Activated CD4-positive, alpha-beta T cell treated with anti-CD3 and anti-CD28 coated beads, Interleukin-2, amount 10 ng/mL, durations not matched to agents 7 days and 5 days (primary cell): ENCODE results near the gene RABGAP1. TPM values are rescaled to one million over a fixed set of nuclear protein-coding genes. Genes with fewer than 3 reads are reported as not detected.

Experiments used
- CTCF ChIA-PET: fragments of 350-600 bp; sonication (Branson Sonifier 250); formaldehyde crosslinking; loops from one replicate; lab custom pipeline; 2021; ENCODE audit warnings: antibody characterized with exemption; lab: Charles Lee
- POLR2A ChIA-PET: fragments of 350-600 bp; sonication (Branson Sonifier 250); formaldehyde crosslinking; loops from one replicate; lab custom pipeline; 2021; ENCODE audit warnings: antibody characterized with exemption; lab: Charles Lee
- DNase-seq: peaks from one replicate; pipeline ENCODE4 v3.0.0-alpha.2; 2020
- H3K27ac Mint-ChIP-seq: one replicate; pipeline ENCODE4 v1.8.0; 2021; ENCODE audit warnings: mild to moderate bottlenecking, moderate library complexity, mixed read lengths
- H3K27me3 Mint-ChIP-seq: one replicate; pipeline ENCODE4 v1.8.0; 2021; ENCODE audit warnings: mixed read lengths
- H3K36me3 Mint-ChIP-seq: one replicate; pipeline ENCODE4 v1.8.0; 2021; ENCODE audit warnings: low read depth, mixed read lengths
- H3K4me1 Mint-ChIP-seq: one replicate; pipeline ENCODE4 v1.8.0; 2021; ENCODE audit warnings: mixed read lengths
- H3K4me3 Mint-ChIP-seq: one replicate; pipeline ENCODE4 v1.8.0; 2021; ENCODE audit warnings: mild to moderate bottlenecking, moderate library complexity, mixed read lengths
- H3K9me3 Mint-ChIP-seq: one replicate; pipeline ENCODE4 v1.8.0; 2021; ENCODE audit warnings: mixed read lengths
- total RNA-seq, 2 experiments: library from RNA; stranded (reverse); gene quantifications; one replicate each; pipeline ENCODE4 v1.2.3, GENCODE V29; 2021

Gene RABGAP1
- total RNA-seq, 2 experiments from 2014 or later: 28.4 to 32.9 TPM

- ChIA-PET POLR2A (interaction anchor here (0.8 kb wide), 1 partner anchor 17 kb away, joined by 3 read pairs; the partner anchor contains the start of gene ZBTB6), CTCF (interaction anchor here (0.8 to 1.5 kb wide), 5 partner anchors 11 to 26 kb away, joined by 3 to 7 read pairs (median 3); partner anchors contain the start of genes RABGAP1 and RC3H2)
These were observed 10.9 kb upstream of the RABGAP1 start for GRCh38 chr9:122929796-122930354.

GRCh38 chr9:122930541-122931225 is 10.1 kb upstream of the RABGAP1 start:
- POLR2A ChIA-PET: no interaction called here
- Mint-ChIP-seq H3K27ac (no peak overlapping the region), H3K36me3 (peaks cover 11% of the 10 kb centered on the region), H3K4me3 (no peak overlapping the region), H3K4me1 (peaks cover 17% of the 10 kb centered on the region), H3K9me3 (no peaks in the 10 kb centered on the region), H3K27me3 (no peaks in the 10 kb centered on the region)
- CTCF ChIA-PET: interaction anchor here (0.8 to 1.8 kb wide), 6 partner anchors 14 to 102 kb away, joined by 3 to 7 read pairs (median 4); partner anchors contain the start of genes PDCL, RC3H2 and ZBTB6
- DNase-seq: no peak

More at GRCh38 chr9:122929796-122930354, 10.9 kb upstream of the RABGAP1 start:
- DNase-seq: no peak
- peaks cover 8% of the 10 kb centered on the region for H3K36me3 Mint-ChIP-seq
- no peaks in the 10 kb centered on the region for H3K27me3 Mint-ChIP-seq
- no peaks in the 10 kb centered on the region for H3K9me3 Mint-ChIP-seq
- H3K4me3 Mint-ChIP-seq: no peak overlapping the region
- H3K4me1 Mint-ChIP-seq: peaks cover 15% of the 10 kb centered on the region
- H3K27ac Mint-ChIP-seq: no peak overlapping the region

- ChIA-PET POLR2A (interaction anchor here (0.6 to 0.7 kb wide), 4 partner anchors 9 to 115 kb away, joined by 3 to 9 read pairs (median 4); partner anchors contain the start of gene RABGAP1), CTCF (interaction anchor here (1.4 to 1.8 kb wide), 5 partner anchors 9 to 103 kb away, joined by 3 to 8 read pairs (median 5); partner anchors contain the start of genes PDCL, RABGAP1 and ZBTB6)
- Mint-ChIP-seq H3K27ac (peak within 1 kb of the TSS; percentile 94), H3K36me3 (peaks cover 12% of the 10 kb centered on the region), H3K9me3 (no peaks in the 10 kb centered on the region), H3K27me3 (no peaks in the 10 kb centered on the region), H3K4me1 (peaks cover 17% of the 10 kb centered on the region), H3K4me3 (no peak within 1 kb of the TSS)
- peak; percentile 89 for DNase-seq
These were observed 9.3 kb upstream of the RABGAP1 start, which contains the start of gene ZBTB26 for GRCh38 chr9:122931226-122932121. ZBTB26 (minus strand) TSS chr9:122931512; CDS start chr9:122919934, 11,578 bp downstream.

- peaks cover 28% of the 10 kb centered on the region for H3K4me1 Mint-ChIP-seq
- ChIA-PET POLR2A (no interaction called here), CTCF (no interaction called here)
- no peak overlapping the region for H3K4me3 Mint-ChIP-seq
- H3K27ac Mint-ChIP-seq: no peak overlapping the region
- no peaks in the 10 kb centered on the region for H3K27me3 Mint-ChIP-seq
- peaks cover 23% of the 10 kb centered on the region for H3K36me3 Mint-ChIP-seq
- H3K9me3 Mint-ChIP-seq: no peaks in the 10 kb centered on the region
- DNase-seq: no peak
These were observed 4.4 kb upstream of the RABGAP1 start for GRCh38 chr9:122936464-122936863.

GRCh38 chr9:122936883-122937282 is 3.9 kb upstream of the RABGAP1 start:
- H3K27ac Mint-ChIP-seq: no peak overlapping the region
- DNase-seq: no peak
- ChIA-PET POLR2A (no interaction called here), CTCF (no interaction called here)
- H3K4me3 Mint-ChIP-seq: no peak overlapping the region
- peaks cover 31% of the 10 kb centered on the region for H3K4me1 Mint-ChIP-seq
- H3K36me3 Mint-ChIP-seq: peaks cover 20% of the 10 kb centered on the region
- H3K27me3 Mint-ChIP-seq: no peaks in the 10 kb centered on the region
- no peaks in the 10 kb centered on the region for H3K9me3 Mint-ChIP-seq

GRCh38 chr9:122939601-122940000 is 1.2 kb upstream of the RABGAP1 start:
- Mint-ChIP-seq H3K4me3 (peak overlapping the region; percentile 30), H3K36me3 (peaks cover 15% of the 10 kb centered on the region), H3K27me3 (no peaks in the 10 kb centered on the region), H3K4me1 (peaks cover 33% of the 10 kb centered on the region), H3K9me3 (no peaks in the 10 kb centered on the region), H3K27ac (peak overlapping the region; percentile 66)
- CTCF ChIA-PET: no interaction called here
- POLR2A ChIA-PET: interaction anchor here (1.8 kb wide), 1 partner anchor 27 kb away, joined by 6 read pairs; the partner anchor contains the start of gene ZBTB6
- DNase-seq: no peak

- H3K27me3 Mint-ChIP-seq: no peaks in the 10 kb centered on the region
- peak overlapping the region; percentile 85 for H3K4me3 Mint-ChIP-seq
- H3K4me1 Mint-ChIP-seq: peaks cover 35% of the 10 kb centered on the region
- no peak for DNase-seq
- POLR2A ChIA-PET: interaction anchor here (0.6 to 1.8 kb wide), 5 partner anchors 27 to 43 kb away, joined by 3 to 6 read pairs (median 4); partner anchors contain the start of genes RC3H2 and ZBTB6
- CTCF ChIA-PET: interaction anchor here (0.8 to 1.3 kb wide), 5 partner anchors 8 to 49 kb away, joined by 3 to 8 read pairs (median 3); partner anchors contain the start of gene ZBTB26
- peak overlapping the region; percentile 83 for H3K27ac Mint-ChIP-seq
- H3K36me3 Mint-ChIP-seq: peaks cover 16% of the 10 kb centered on the region
- H3K9me3 Mint-ChIP-seq: no peaks in the 10 kb centered on the region
These were observed 419 bp upstream of the RABGAP1 start for GRCh38 chr9:122940454-122940748.

GRCh38 chr9:122941582-122942234 is 888 bp downstream of the RABGAP1 start:
- Mint-ChIP-seq H3K4me1 (peaks cover 42% of the 10 kb centered on the region), H3K4me3 (peak overlapping the region; percentile 85), H3K27me3 (no peaks in the 10 kb centered on the region), H3K27ac (peak overlapping the region; percentile 93), H3K36me3 (peaks cover 12% of the 10 kb centered on the region), H3K9me3 (no peaks in the 10 kb centered on the region)
- no peak for DNase-seq
- ChIA-PET CTCF (interaction anchor here (1.0 to 1.1 kb wide), 2 partner anchors 10 to 47 kb away, joined by 3 to 4 read pairs; no protein-coding TSS in a partner anchor), POLR2A (interaction anchor here (0.6 to 1.8 kb wide), 3 partner anchors 29 to 625 kb away, joined by 3 to 6 read pairs (median 5); partner anchors contain the start of genes RC3H2 and ZBTB6)

GRCh38 chr9:122944960-122945888 is 4.4 kb downstream of the RABGAP1 start:
- H3K27me3 Mint-ChIP-seq: no peaks in the 10 kb centered on the region
- no peak for DNase-seq
- ChIA-PET POLR2A (no interaction called here), CTCF (interaction anchor here (0.6 kb wide), 1 partner anchor 8 kb away, joined by 3 read pairs; no protein-coding TSS in a partner anchor)
- no peaks in the 10 kb centered on the region for H3K9me3 Mint-ChIP-seq
- H3K36me3 Mint-ChIP-seq: peaks cover 11% of the 10 kb centered on the region
- peaks cover 57% of the 10 kb centered on the region for H3K4me1 Mint-ChIP-seq
- no peak overlapping the region for H3K4me3 Mint-ChIP-seq
- H3K27ac Mint-ChIP-seq: peak overlapping the region; percentile 1

- H3K36me3 Mint-ChIP-seq: peaks cover 11% of the 10 kb centered on the region
- H3K4me3 Mint-ChIP-seq: no peak overlapping the region
- no peak for DNase-seq
- no peaks in the 10 kb centered on the region for H3K9me3 Mint-ChIP-seq
- ChIA-PET POLR2A (no interaction called here), CTCF (no interaction called here)
- H3K4me1 Mint-ChIP-seq: peaks cover 52% of the 10 kb centered on the region
- H3K27me3 Mint-ChIP-seq: no peaks in the 10 kb centered on the region
- no peak overlapping the region for H3K27ac Mint-ChIP-seq
These were observed 5.7 kb downstream of the RABGAP1 start for GRCh38 chr9:122946461-122947005.

GRCh38 chr9:122948313-122948712 is 7.5 kb downstream of the RABGAP1 start:
- ChIA-PET CTCF (no interaction called here), POLR2A (interaction anchor here (1.0 kb wide), 1 partner anchor 36 kb away, joined by 3 read pairs; no protein-coding TSS in a partner anchor)
- Mint-ChIP-seq H3K27ac (peak overlapping the region; percentile 37), H3K4me3 (no peak overlapping the region), H3K9me3 (no peaks in the 10 kb centered on the region), H3K27me3 (no peaks in the 10 kb centered on the region), H3K36me3 (peaks cover 11% of the 10 kb centered on the region), H3K4me1 (peaks cover 41% of the 10 kb centered on the region)
- DNase-seq: no peak
